Muscle of leg (tissue), 16 donors: ENCODE data around the gene SLC6A19. TPM values are rescaled to one million over a fixed set of nuclear protein-coding genes. Genes with fewer than 3 reads are reported as not detected.
"Not testable (repeated sequence)": the region's sequence is repeated elsewhere in the genome, so short reads cannot be mapped to it uniquely, and the experiment has no call there.

Experiments
- DNase-seq: peaks from one replicate; pipeline ENCODE4 v3.0.0; 2013
- H3K27ac ChIP-seq: one replicate; pipeline ENCODE4 v1.5.1; 2013; ENCODE audit warnings: mild to moderate bottlenecking, low read length, control low read depth
- H3K27me3 ChIP-seq: one replicate; pipeline ENCODE4 v1.6.1; 2013; ENCODE audit warnings: low read length; ENCODE audit not compliant: control insufficient read depth, insufficient read depth
- H3K36me3 ChIP-seq: one replicate; pipeline ENCODE4 v1.6.1; 2013; ENCODE audit warnings: low read length; ENCODE audit not compliant: control insufficient read depth, insufficient read depth
- H3K4me1 ChIP-seq: one replicate; pipeline ENCODE4 v1.6.1; 2013; ENCODE audit warnings: low read length; ENCODE audit not compliant: control insufficient read depth, insufficient read depth
- H3K4me3 ChIP-seq: one replicate; pipeline ENCODE4 v1.5.1; 2013; ENCODE audit warnings: low read length, control low read depth
- H3K9me3 ChIP-seq: replicated peaks from 2 replicates; pipeline ENCODE4 v1.6.1; 2013; ENCODE audit warnings: low read depth, low read length; ENCODE audit not compliant: control insufficient read depth
- WGBS: methylation state at CpG from one replicate; pipeline ENCODE4 v1.1.5; 2013; ENCODE audit warnings: missing lambda C conversion rate; ENCODE audit not compliant: insufficient coverage; 5-methylcytosine and 5-hydroxymethylcytosine counted together
- long read RNA-seq, 11 donors: transcript quantifications; one replicate each; lab custom pipeline, GENCODE V29; 2026
- polyA plus RNA-seq, 8 donors: library from polyadenylated mRNA; unstranded; fragments of 120-200 nt; gene quantifications; one replicate each; pipeline versions ENCODE4 v1.2.1 to v1.2.3, GENCODE V29; 2013; ENCODE audit warnings: inconsistent platforms in 1 of 8, low replicate concordance in 1 of 8; ENCODE audit not compliant: insufficient read length in 8 of 8, insufficient read depth in 1 of 8
- total RNA-seq: library from RNA; stranded (reverse); fragments of 120-200 nt; gene quantifications from one replicate; pipeline ENCODE4 v1.2.4, GENCODE V29; 2013

SLC6A19 gene
- total RNA-seq: not detected
- polyA plus RNA-seq: 1 to 10 TPM in 2 of 8 donors, under 1 TPM in 3, not detected in 3; 0.03 to 9.9 (median 0.11) TPM
- long read RNA-seq, donor 1: 0 reads
- long read RNA-seq, donor 2: 0 reads
- long read RNA-seq, donor 3: 0 reads
- long read RNA-seq, donor 4: 0 reads
- long read RNA-seq, donor 5: 0 reads
- long read RNA-seq, donor 6: 0 reads
- long read RNA-seq, donor 7: 0 reads
- long read RNA-seq, donor 8: 0 reads
- long read RNA-seq, donor 9: 0 reads
- long read RNA-seq, donor 10: 0 reads
- long read RNA-seq, donor 11: 0 reads

DNA sequence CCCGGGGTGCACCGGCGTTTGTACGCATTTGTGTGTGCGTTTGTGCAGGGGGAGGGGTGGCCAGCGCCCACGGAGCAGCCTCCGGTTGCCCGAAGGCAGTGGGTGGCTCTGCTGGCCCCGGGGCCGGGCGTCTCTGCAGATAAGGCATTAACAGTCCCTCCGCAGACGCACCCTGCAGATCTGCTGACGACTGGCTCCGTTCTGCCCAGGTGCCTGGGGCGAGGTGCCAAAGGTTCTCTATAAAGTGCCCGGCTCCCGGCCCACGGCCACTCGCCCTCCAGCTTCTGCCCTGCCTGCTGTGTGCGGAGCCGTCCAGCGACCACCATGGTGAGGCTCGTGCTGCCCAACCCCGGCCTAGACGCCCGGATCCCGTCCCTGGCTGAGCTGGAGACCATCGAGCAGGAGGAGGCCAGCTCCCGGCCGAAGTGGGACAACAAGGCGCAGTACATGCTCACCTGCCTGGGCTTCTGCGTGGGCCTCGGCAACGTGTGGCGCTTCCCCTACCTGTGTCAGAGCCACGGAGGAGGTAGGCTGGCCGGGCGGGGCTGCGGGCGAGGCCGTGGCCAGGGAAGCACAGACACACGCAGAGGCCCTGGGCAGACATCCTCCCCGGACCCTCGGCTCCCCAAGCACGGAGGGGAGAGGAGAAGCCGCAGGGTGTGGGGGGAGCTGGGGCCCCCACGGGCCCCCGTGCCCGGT, at the start of gene SLC6A19:
Gene SLC6A19 (plus strand): TSS at position 269 of the 699 bp plus-strand sequence. CDS start 56 bp downstream, at position 325.
- Histone ChIP-seq H3K36me3 (no peaks in the 10 kb centered on the region), H3K27ac (no peak within 1 kb of the TSS), H3K4me3 (no peak within 1 kb of the TSS), H3K27me3 (peaks cover 30% of the 10 kb centered on the region), H3K9me3 (no peaks in the 10 kb centered on the region), H3K4me1 (peaks cover 16% of the 10 kb centered on the region)
- 70% methylated on average over 46 of the region's 51 CpGs for WGBS
- no peak for DNase-seq

GRCh38 chr5:1152156-1152555, 49.2 kb upstream of the SLC6A19 start:
- WGBS: 72% methylated on average over 7 of the region's 10 CpGs
- Histone ChIP-seq H3K9me3 (peaks cover 3% of the 10 kb centered on the region), H3K36me3 (no peaks in the 10 kb centered on the region), H3K27me3 (peaks cover 46% of the 10 kb centered on the region), H3K27ac (no peak overlapping the region), H3K4me3 (no peak overlapping the region), H3K4me1 (peaks cover 11% of the 10 kb centered on the region)
- no peak for DNase-seq

DNA sequence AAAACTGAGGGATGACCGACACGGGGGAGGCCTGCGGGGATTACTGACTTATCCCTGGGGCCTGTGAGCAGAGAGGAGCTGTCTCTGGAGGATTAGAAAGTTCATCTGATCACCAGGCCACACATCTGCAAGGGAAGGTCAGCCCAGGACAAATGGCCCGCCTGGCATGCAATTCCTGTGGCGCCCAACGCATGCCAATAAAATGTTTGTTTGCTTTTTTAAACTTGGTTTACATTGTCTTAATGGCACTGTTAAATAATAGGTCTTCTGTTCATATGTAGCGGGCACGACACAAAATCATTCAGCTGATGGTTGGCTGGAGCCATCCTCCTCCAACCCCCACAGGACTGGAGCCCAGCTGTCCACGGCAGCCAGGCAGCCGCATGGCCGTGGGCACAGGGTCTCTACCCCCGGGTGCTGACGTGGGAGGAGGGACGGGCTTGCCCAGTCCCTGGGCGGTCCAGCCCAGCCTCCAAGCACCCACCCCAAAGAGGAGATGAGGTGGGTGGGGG, 48.6 kb upstream of the SLC6A19 start:
- Histone ChIP-seq H3K4me3 (no peak overlapping the region), H3K4me1 (peaks cover 11% of the 10 kb centered on the region), H3K9me3 (peaks cover 3% of the 10 kb centered on the region), H3K27me3 (peaks cover 47% of the 10 kb centered on the region), H3K27ac (no peak overlapping the region), H3K36me3 (no peaks in the 10 kb centered on the region)
- WGBS: no CpG with 5 or more reads among the region's 15 CpGs
- DNase-seq: no peak

DNA sequence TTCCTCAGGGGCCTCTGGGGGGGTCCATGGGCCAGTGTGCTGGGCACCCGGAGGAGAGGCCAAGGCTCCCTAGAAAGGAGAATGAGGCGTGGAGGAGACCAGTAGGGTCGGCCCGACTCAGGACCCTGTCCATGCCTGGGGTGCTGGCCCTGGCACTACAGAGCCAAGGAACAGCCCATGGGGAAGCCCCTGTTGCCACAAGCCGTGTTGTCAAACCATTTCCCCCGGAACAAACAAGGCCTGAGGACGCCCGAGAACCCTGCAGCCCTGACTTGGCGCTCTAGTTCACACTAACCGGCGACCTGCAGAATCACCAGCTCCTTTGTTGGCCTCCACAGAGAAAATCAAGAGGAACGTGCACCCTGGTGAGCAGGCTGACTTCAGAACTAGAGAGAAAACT, 48.0 kb upstream of the SLC6A19 start:
- Histone ChIP-seq H3K4me1 (peaks cover 11% of the 10 kb centered on the region), H3K4me3 (no peak overlapping the region), H3K27ac (no peak overlapping the region), H3K36me3 (no peaks in the 10 kb centered on the region), H3K27me3 (peaks cover 47% of the 10 kb centered on the region), H3K9me3 (peaks cover 3% of the 10 kb centered on the region)
- 86% methylated on average over 12 of the region's 12 CpGs for WGBS
- DNase-seq: no peak

- no peak for DNase-seq
- Histone ChIP-seq H3K4me1 (peaks cover 11% of the 10 kb centered on the region), H3K9me3 (peaks cover 3% of the 10 kb centered on the region), H3K27ac (no peak overlapping the region), H3K27me3 (peaks cover 60% of the 10 kb centered on the region), H3K36me3 (no peaks in the 10 kb centered on the region), H3K4me3 (no peak overlapping the region)
- 1% methylated on average over 97 of the region's 98 CpGs for WGBS
Observed at GRCh38 chr5:1155191-1156032, 46.0 kb upstream of the SLC6A19 start.

DNA sequence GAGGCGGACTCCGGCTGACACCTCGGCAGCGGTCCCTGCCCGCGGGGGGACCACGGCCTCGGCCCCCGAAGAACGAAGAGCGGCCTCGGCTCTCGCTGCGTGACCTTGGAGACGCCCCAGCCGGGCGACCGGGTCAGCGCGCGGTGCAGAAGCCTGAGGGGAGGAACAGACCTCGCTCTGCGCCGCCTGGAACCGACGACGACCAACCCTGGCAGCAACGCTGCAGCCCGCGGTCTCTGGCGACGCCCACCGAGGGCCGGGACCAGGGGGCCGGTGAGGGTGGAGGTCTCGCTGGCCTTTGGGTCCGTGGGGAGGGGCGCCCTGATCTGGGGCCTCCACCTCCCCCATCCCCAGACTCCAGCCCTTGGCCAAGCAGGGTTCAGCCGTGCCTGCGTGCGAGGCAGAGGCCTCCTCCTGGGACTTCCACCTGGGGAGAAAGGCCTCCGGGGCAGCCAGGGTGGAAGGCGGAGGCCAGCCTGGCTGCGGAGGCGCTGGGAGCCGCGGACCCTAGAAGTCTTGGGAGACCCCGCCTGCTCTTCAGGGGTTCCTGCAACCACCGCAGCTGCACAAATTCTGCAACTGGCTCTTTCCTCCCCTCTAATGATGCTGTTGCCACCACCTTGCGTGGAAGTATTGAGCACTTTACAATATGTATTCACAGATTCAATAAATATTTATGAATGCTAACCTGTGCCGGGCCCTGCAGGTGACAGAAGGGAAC, 45.2 kb upstream of the SLC6A19 start:
- H3K27me3 ChIP-seq: peaks cover 54% of the 10 kb centered on the region
- peaks cover 3% of the 10 kb centered on the region for H3K9me3 ChIP-seq
- no peaks in the 10 kb centered on the region for H3K36me3 ChIP-seq
- H3K4me3 ChIP-seq: no peak overlapping the region
- no peak for DNase-seq
- no peak overlapping the region for H3K27ac ChIP-seq
- peaks cover 11% of the 10 kb centered on the region for H3K4me1 ChIP-seq
- 12% methylated on average over 39 of the region's 51 CpGs for WGBS

GRCh38 chr5:1156754-1157460, 44.5 kb upstream of the SLC6A19 start:
- WGBS: 91% methylated on average over 10 of the region's 11 CpGs
- Histone ChIP-seq H3K4me1 (peaks cover 12% of the 10 kb centered on the region), H3K4me3 (no peak overlapping the region), H3K36me3 (no peaks in the 10 kb centered on the region), H3K9me3 (peaks cover 3% of the 10 kb centered on the region), H3K27ac (no peak overlapping the region), H3K27me3 (peaks cover 60% of the 10 kb centered on the region)
- DNase-seq: no peak

GRCh38 chr5:1157461-1157986, 43.9 kb upstream of the SLC6A19 start:
- 100% methylated on average over 1 of the region's 2 CpGs for WGBS
- Histone ChIP-seq H3K4me1 (peaks cover 12% of the 10 kb centered on the region), H3K27me3 (peaks cover 58% of the 10 kb centered on the region)
- not testable (repeated sequence) for H3K36me3 ChIP-seq, H3K9me3 ChIP-seq, H3K4me3 ChIP-seq, DNase-seq, H3K27ac ChIP-seq
